ENCODE results near the gene SOX1.

GRCh38 chr13:112053167-112053743 lies 13.7 kb upstream of the SOX1 start:
- TF ChIP-seq CTCF (CRISPR knock-in tag; IDR thresholded peaks at IDR 0.05) (no peak), SNRNP70 (IDR thresholded peaks at IDR 0.05; ENCODE audit: low read depth, low read length) (no peak), SIN3A (IDR thresholded peaks at IDR 0.05; ENCODE audit: borderline replicate concordance, low read depth, low read length) (no peak), POLR2A (IDR thresholded peaks at IDR 0.05; ENCODE audit: insufficient read depth in 1 of 2, low read depth in 2 of 2, low read length in 2 of 2) (no peak)
- TF ChIP-seq, protein P1, sequence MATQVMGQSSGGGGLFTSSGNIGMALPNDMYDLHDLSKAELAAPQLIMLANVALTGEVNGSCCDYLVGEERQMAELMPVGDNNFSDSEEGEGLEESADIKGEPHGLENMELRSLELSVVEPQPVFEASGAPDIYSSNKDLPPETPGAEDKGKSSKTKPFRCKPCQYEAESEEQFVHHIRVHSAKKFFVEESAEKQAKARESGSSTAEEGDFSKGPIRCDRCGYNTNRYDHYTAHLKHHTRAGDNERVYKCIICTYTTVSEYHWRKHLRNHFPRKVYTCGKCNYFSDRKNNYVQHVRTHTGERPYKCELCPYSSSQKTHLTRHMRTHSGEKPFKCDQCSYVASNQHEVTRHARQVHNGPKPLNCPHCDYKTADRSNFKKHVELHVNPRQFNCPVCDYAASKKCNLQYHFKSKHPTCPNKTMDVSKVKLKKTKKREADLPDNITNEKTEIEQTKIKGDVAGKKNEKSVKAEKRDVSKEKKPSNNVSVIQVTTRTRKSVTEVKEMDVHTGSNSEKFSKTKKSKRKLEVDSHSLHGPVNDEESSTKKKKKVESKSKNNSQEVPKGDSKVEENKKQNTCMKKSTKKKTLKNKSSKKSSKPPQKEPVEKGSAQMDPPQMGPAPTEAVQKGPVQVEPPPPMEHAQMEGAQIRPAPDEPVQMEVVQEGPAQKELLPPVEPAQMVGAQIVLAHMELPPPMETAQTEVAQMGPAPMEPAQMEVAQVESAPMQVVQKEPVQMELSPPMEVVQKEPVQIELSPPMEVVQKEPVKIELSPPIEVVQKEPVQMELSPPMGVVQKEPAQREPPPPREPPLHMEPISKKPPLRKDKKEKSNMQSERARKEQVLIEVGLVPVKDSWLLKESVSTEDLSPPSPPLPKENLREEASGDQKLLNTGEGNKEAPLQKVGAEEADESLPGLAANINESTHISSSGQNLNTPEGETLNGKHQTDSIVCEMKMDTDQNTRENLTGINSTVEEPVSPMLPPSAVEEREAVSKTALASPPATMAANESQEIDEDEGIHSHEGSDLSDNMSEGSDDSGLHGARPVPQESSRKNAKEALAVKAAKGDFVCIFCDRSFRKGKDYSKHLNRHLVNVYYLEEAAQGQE (IDR thresholded peaks at IDR 0.05; ENCODE audit: borderline replicate concordance in 1 of 2, low read depth in 1 of 2, low read length in 2 of 2) = no peak
- TF ChIP-seq, protein P2, sequence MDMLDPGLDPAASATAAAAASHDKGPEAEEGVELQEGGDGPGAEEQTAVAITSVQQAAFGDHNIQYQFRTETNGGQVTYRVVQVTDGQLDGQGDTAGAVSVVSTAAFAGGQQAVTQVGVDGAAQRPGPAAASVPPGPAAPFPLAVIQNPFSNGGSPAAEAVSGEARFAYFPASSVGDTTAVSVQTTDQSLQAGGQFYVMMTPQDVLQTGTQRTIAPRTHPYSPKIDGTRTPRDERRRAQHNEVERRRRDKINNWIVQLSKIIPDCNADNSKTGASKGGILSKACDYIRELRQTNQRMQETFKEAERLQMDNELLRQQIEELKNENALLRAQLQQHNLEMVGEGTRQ (IDR thresholded peaks at IDR 0.05; ENCODE audit: low read depth, low read length) = no peak
- TF ChIP-seq, protein P2 (CRISPR knock-in tag; IDR thresholded peaks at IDR 0.05; ENCODE audit: borderline replicate concordance) = no peak
